Muscle layer of duodenum (tissue), 2 donors: ENCODE results near the gene TPRA1.

Source experiments
- H3K27ac ChIP-seq: one replicate; pipeline ENCODE4 v1.7.0; 2013; ENCODE audit warnings: mild to moderate bottlenecking, low read length
- H3K27me3 ChIP-seq: one replicate; pipeline ENCODE4 v1.7.0; 2013; ENCODE audit warnings: low read depth, mild to moderate bottlenecking, control low read depth, low read length
- H3K36me3 ChIP-seq, 2 donors: one replicate each; pipeline ENCODE4 v1.7.0; 2013; ENCODE audit warnings: low read length in 2 of 2, control low read depth in 1 of 2, mild to moderate bottlenecking in 1 of 2; ENCODE audit not compliant: insufficient read depth in 2 of 2, control insufficient read depth in 1 of 2
- H3K4me1 ChIP-seq, 2 donors: one replicate each; pipeline ENCODE4 v1.7.0; 2013; ENCODE audit warnings: low read length in 2 of 2, mild to moderate bottlenecking in 2 of 2, control low read depth in 1 of 2, moderate library complexity in 1 of 2; ENCODE audit not compliant: insufficient read depth in 2 of 2, control insufficient read depth in 1 of 2
- H3K4me3 ChIP-seq, 2 donors: one replicate each; pipeline ENCODE4 v1.7.0; 2013; ENCODE audit warnings: low read length in 2 of 2, low read depth in 1 of 2, mild to moderate bottlenecking in 1 of 2
- H3K9me3 ChIP-seq, 2 donors: one replicate each; pipeline ENCODE4 v1.7.0; 2013; ENCODE audit warnings: low read length in 2 of 2, control low read depth in 1 of 2, mild to moderate bottlenecking in 1 of 2; ENCODE audit not compliant: control insufficient read depth in 1 of 2
- donor health status: healthy.

Gene TPRA1

GRCh38 chr3:127572735-127573134 is 17.8 kb downstream of the TPRA1 start:
- Histone ChIP-seq H3K4me3 (no peak overlapping the region), H3K27me3 (no peaks in the 10 kb centered on the region), H3K9me3 (no peaks in the 10 kb centered on the region), H3K4me1 (peaks cover 0 to 10% of the 10 kb centered on the region in 2 donors), H3K27ac (no peak overlapping the region), H3K36me3 (peaks cover 10 to 63% of the 10 kb centered on the region in 2 donors)

- Histone ChIP-seq H3K27ac (no peak overlapping the region), H3K4me3 (no peak overlapping the region), H3K36me3 (peaks cover 10 to 57% of the 10 kb centered on the region in 2 donors), H3K9me3 (no peaks in the 10 kb centered on the region), H3K27me3 (no peaks in the 10 kb centered on the region), H3K4me1 (peaks cover 0 to 10% of the 10 kb centered on the region in 2 donors)
These were observed 18.3 kb downstream of the TPRA1 start for GRCh38 chr3:127572186-127572585.

GRCh38 chr3:127570520-127570919 is 20.0 kb downstream of the TPRA1 start:
- H3K27ac ChIP-seq, result no peak overlapping the region
- no peak overlapping the region for H3K4me3 ChIP-seq
- H3K27me3 ChIP-seq, result no peaks in the 10 kb centered on the region
- no peaks in the 10 kb centered on the region for H3K9me3 ChIP-seq
- peaks cover 10 to 47% of the 10 kb centered on the region in 2 donors for H3K36me3 ChIP-seq
- H3K4me1 ChIP-seq, result peaks cover 0 to 6% of the 10 kb centered on the region in 2 donors

GRCh38 chr3:127569160-127569559 is 21.4 kb downstream of the TPRA1 start:
- Histone ChIP-seq H3K36me3 (peaks cover 10 to 40% of the 10 kb centered on the region in 2 donors), H3K27me3 (no peaks in the 10 kb centered on the region), H3K4me1 (no peaks in the 10 kb centered on the region), H3K9me3 (no peaks in the 10 kb centered on the region), H3K27ac (no peak overlapping the region), H3K4me3 (no peak overlapping the region)

GRCh38 chr3:127568586-127568985 is 21.9 kb downstream of the TPRA1 start:
- H3K4me1 ChIP-seq, result no peaks in the 10 kb centered on the region
- no peaks in the 10 kb centered on the region for H3K27me3 ChIP-seq
- no peak overlapping the region for H3K27ac ChIP-seq
- no peaks in the 10 kb centered on the region for H3K9me3 ChIP-seq
- H3K36me3 ChIP-seq, result peaks cover 10 to 34% of the 10 kb centered on the region in 2 donors
- H3K4me3 ChIP-seq, result no peak overlapping the region

- Histone ChIP-seq H3K4me1 (no peaks in the 10 kb centered on the region), H3K27me3 (no peaks in the 10 kb centered on the region), H3K36me3 (peaks cover 0 to 17% of the 10 kb centered on the region in 2 donors), H3K9me3 (no peaks in the 10 kb centered on the region), H3K4me3 (no peak overlapping the region), H3K27ac (no peak overlapping the region)
These were observed 23.7 kb downstream of the TPRA1 start for GRCh38 chr3:127566833-127567232.

GRCh38 chr3:127565711-127566110 is 24.8 kb downstream of the TPRA1 start:
- Histone ChIP-seq H3K36me3 (peaks cover 0 to 7% of the 10 kb centered on the region in 2 donors), H3K4me1 (no peaks in the 10 kb centered on the region), H3K9me3 (no peaks in the 10 kb centered on the region), H3K27ac (no peak overlapping the region), H3K4me3 (no peak overlapping the region), H3K27me3 (no peaks in the 10 kb centered on the region)

GRCh38 chr3:127560051-127560787 is 30.3 kb downstream of the TPRA1 start:
- no peaks in the 10 kb centered on the region for H3K36me3 ChIP-seq
- H3K27me3 ChIP-seq, result no peaks in the 10 kb centered on the region
- H3K9me3 ChIP-seq, result no peaks in the 10 kb centered on the region
- no peak overlapping the region for H3K4me3 ChIP-seq
- no peak overlapping the region for H3K27ac ChIP-seq
- H3K4me1 ChIP-seq, result no peaks in the 10 kb centered on the region

- Histone ChIP-seq H3K36me3 (no peaks in the 10 kb centered on the region), H3K27ac (no peak overlapping the region), H3K4me3 (no peak overlapping the region), H3K4me1 (no peaks in the 10 kb centered on the region), H3K27me3 (no peaks in the 10 kb centered on the region), H3K9me3 (no peaks in the 10 kb centered on the region)
These were observed 34.0 kb downstream of the TPRA1 start for GRCh38 chr3:127556565-127556964.

- Histone ChIP-seq H3K9me3 (no peaks in the 10 kb centered on the region), H3K27me3 (no peaks in the 10 kb centered on the region), H3K36me3 (no peaks in the 10 kb centered on the region), H3K4me3 (no peak overlapping the region), H3K4me1 (no peaks in the 10 kb centered on the region), H3K27ac (no peak overlapping the region)
These were observed 35.4 kb downstream of the TPRA1 start for GRCh38 chr3:127555108-127555507.

GRCh38 chr3:127552038-127552437 is 38.5 kb downstream of the TPRA1 start:
- Histone ChIP-seq H3K36me3 (no peaks in the 10 kb centered on the region), H3K9me3 (no peaks in the 10 kb centered on the region)

GRCh38 chr3:127551178-127551577 is 39.4 kb downstream of the TPRA1 start:
- no peak overlapping the region for H3K4me3 ChIP-seq
- no peak overlapping the region for H3K27ac ChIP-seq
- H3K36me3 ChIP-seq, result no peaks in the 10 kb centered on the region
- H3K27me3 ChIP-seq, result no peaks in the 10 kb centered on the region
- peaks cover 0 to 8% of the 10 kb centered on the region in 2 donors for H3K4me1 ChIP-seq
- no peaks in the 10 kb centered on the region for H3K9me3 ChIP-seq

More at GRCh38 chr3:127552038-127552437, 38.5 kb downstream of the TPRA1 start:
- Histone ChIP-seq H3K27me3 (no peaks in the 10 kb centered on the region), H3K4me1 (peaks cover 0 to 6% of the 10 kb centered on the region in 2 donors), H3K27ac (no peak overlapping the region), H3K4me3 (no peak overlapping the region)
